ENCODE data around the gene NPEPL1. TPM values are rescaled to one million over a fixed set of nuclear protein-coding genes. Genes with fewer than 3 reads are reported as not detected.

NPEPL1 gene
- total RNA-seq, 2 donors from 2014 or later, result 31.4 to 38.2 TPM

- TF ChIP-seq POLR2A (IDR thresholded peaks at IDR 0.05) (no peak), CTCF (IDR thresholded peaks at IDR 0.05) (no peak)
- Histone ChIP-seq H3K27ac (no peak overlapping the region), H3K4me1 (no peaks in the 10 kb centered on the region), H3K9me3 (no peaks in the 10 kb centered on the region), H3K4me3 (no peak overlapping the region), H3K27me3 (no peaks in the 10 kb centered on the region), H3K36me3 (replicated peaks in 1 of 2; ENCODE audit: insufficient read depth in 1 of 2, low read depth in 2 of 2) (no peaks in the 10 kb centered on the region)
- 76 to 81% methylated on average over 7 of the region's 7 CpGs for WGBS, 2 donors
- DNase-seq (no peak), ATAC-seq (no peak)
- intact Hi-C loops (cut with DNase I), result no loop called here
Measured at GRCh38 chr20:58763076-58763475, 70.5 kb downstream of the NPEPL1 start.

Other genes starting within 250 kb of the NPEPL1 start
- 1 to 10 TPM in 1 of 2 donors, not detected in 1; 1.3 TPM for gene APCDD1L, start 177.4 kb upstream of the NPEPL1 start, total RNA-seq
- gene STX16, start 41.5 kb upstream of the NPEPL1 start, total RNA-seq, result 10 to 100 TPM; 55.0 to 69.5 TPM
- 1 to 10 TPM; 1.0 to 3.0 TPM for gene GNAS-AS1, start 158.1 kb downstream of the NPEPL1 start, total RNA-seq
- gene GNAS, start 159.9 kb downstream of the NPEPL1 start, total RNA-seq, result 100 to 1,000 TPM; 462 to 623 TPM